NCI-H345 treated with DMSO at 0.1 percent for 48 hours (cell line): ENCODE data around the gene ANKRD40.
"Not testable (repeated sequence)": the region's sequence is repeated elsewhere in the genome, so short reads cannot be mapped to it uniquely, and the experiment has no call there.

Source experiments
- DNase-seq: peaks from one replicate; lab custom pipeline; 2025; ENCODE audit not compliant: unreplicated experiment; lab: John Stamatoyannopoulos, UW

The ANKRD40 gene, protein sequence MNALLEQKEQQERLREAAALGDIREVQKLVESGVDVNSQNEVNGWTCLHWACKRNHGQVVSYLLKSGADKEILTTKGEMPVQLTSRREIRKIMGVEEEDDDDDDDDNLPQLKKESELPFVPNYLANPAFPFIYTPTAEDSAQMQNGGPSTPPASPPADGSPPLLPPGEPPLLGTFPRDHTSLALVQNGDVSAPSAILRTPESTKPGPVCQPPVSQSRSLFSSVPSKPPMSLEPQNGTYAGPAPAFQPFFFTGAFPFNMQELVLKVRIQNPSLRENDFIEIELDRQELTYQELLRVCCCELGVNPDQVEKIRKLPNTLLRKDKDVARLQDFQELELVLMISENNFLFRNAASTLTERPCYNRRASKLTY

DNA sequence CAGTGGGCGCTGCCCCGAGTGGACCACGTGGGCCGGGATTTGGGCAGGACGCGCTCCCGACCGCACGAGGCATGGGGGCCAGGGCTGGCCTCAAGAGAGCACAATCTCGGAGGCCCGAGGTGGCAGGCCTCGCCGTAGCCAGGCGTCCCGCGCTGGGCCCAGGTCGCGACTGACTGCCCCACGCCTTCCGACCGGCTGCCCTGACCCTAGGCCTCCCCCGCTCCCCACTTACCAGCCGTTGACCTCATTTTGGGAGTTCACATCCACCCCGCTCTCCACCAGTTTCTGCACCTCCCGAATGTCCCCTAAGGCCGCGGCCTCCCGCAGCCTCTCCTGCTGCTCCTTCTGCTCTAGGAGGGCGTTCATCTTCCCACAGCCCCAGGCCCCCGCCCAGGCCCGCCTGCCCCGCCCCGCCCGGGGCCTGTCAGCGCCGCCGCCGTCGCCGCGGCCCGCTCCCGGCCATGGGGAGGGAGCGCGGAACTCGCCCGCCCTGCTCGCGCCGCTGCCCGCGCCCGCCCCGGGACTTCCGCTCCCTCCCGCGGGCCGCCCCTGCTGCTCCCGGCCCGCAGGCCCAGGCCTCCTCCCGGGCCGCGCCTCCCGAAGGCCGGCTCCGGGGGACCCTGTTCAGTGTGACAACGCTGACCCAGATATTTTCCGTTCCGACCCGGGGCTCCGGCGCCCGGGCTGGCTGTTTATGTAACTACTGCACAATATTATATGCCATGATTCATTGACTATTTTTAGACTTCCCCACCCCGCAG lies at the start of gene ANKRD40:
TSS of gene ANKRD40 (minus strand) at position 626 of the 761 bp plus-strand sequence. CDS start at position 366, 260 bp downstream.
- DNase-seq = peak; percentile 68

DNA sequence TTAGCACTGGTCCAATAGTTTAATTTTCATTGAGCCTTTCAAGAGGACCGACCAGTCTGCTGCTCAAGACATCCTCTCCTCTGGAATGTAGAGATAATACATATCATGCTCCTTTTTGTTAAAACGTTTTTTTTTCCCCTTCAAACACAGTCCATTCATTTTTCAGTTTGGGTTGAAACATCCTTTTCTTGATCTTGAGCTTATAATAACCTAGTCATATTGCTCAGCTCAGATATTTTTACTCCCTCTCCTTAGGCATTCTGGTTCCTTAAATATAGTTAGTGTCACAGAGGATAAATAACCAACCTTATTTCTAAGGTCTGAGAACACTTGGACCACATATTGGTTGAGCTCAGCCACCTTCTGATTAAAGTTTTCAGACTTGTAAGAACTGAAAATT lies 46.8 kb upstream of the ANKRD40 start:
- DNase-seq = no peak

DNA sequence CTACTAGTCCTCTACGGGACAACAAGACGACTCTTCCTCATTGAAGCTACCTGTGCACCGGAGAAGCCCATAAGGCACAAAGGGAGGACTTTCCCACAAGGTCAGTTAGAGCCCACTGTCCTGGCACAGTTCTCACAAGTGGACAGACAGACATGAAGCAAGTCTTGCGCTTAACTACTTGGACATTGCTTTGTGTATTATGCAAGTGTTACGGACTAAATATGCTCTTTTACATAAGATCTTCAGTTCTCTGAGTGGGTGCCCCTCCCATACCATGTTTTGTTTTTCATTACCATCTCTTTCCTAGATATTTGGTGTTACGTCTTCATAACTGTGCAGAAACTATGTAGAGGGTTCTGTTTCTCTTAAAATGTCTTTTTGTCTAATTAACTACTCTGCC lies 41.5 kb upstream of the ANKRD40 start:
- no peak for DNase-seq

DNA sequence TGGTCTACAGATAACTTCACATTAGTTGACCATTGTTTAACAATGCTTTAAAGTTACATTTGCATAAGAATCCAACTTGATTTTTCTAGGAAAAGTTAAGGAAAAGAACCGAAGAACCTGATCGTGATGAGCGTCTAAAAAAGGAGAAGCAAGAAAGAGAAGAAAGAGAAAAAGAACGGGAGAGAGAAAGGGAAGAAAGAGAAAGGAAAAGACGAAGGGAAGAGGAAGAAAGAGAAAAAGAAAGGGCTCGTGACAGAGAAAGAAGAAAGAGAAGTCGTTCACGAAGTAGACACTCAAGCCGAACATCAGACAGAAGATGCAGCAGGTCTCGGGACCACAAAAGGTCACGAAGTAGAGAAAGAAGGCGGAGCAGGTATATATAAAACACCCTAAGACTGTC lies 37.9 kb upstream of the ANKRD40 start:
- no peak for DNase-seq

DNA sequence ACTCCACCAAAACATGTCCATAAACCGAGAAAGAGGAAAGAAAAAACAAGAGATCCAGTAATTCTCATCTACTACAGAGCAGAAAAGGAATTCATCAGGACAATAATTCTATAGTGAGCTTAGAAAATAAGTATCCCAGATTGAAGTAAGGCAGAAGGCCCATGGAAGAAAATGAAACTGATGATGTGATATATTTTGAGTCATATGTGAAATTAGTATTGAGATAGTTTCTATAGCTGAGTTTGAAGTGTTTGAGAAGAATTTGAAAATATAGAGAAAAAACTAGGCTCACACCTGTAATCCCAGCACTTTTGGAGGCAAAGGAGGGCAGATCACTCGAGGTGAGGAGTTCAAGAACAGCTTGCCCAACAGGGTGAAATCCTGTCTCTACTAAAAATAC lies 31.4 kb upstream of the ANKRD40 start:
- DNase-seq = no peak

DNA sequence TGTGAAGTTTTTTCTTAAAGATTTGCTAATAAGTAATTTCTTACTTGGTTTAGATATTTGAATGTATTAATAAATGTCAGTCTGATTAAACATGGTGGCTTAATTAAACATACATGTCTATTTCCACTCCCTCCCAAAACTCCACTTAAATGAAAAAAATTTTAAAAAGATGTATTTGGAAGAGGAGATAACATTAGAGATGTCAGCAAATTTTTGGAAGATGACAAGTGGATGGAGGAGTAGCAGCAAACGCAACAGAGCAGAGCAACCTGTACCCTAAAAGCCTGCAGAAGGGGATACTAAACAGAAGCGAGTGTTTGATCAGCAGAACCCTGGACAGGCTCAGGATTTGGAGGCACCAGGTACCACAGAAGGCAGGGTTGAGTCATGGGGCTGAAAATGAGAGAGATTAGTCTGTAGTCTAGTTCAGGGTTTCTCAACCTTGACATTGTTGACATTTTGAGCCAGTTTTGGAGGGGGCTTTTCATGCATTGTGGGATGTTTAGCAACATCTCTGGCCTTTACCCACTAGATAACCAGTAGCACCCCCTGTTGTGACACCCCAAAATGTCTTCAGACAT lies 29.5 kb upstream of the ANKRD40 start:
- DNase-seq = no peak

DNA sequence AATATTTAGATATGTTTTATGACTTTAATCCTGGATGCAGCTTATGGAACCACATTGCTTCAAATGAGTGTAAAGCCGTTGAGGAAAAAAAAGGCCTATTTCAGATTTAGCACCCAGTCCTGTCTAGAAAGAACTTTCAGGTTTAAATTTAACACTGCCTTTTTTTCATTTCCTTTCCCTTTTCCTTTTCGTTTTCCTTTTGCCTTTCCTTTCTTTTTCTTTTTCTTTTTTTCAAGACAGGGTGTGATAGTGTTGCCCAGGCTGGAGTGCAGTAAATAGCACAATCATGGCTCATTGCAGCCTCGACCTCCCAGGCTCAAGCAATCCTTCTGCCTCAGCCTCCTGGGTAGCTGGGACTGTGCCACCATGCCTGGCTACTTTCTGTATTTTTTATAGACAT lies 27.6 kb upstream of the ANKRD40 start:
- DNase-seq = no peak

DNA sequence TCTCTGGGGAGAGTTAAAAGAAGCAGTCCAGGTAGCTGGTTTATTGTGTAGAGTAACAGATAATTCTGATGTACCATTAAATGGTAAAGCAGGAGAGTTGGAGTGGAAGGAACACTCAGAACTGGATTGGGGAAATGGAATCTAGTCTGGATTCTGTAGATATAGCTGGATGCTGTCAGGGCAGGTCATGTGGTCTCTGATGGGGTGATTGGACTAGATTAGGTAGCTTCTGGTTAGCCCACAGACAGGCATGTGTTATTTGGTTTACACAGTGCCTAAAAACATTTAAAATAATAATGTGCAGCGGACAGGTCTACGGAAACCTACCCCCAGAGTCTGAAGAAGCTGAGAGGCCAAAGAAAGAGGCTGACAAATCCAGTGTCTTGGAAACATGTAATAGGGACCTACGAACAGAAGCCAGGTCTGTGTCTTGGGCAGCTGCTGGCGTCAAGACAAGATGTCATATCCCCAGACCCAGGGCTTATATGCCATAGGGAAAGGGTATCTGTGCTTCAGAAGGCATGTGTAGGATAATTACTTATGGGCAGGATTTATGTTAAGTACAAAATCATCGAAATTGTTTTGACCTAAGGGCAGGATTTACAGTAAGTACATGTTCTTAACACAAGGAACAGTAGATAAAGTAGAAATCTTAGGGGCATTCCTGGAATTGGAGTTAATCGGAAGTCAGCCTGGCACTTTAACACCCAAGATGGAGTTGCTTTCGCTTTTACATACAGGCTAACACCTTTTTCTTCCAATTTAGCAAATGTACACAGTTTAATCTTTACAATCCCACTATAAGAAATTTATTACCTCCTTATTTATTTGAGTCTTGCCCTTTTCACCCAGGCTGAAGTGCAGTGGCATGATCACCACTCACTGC lies 24.1 kb upstream of the ANKRD40 start:
- DNase-seq = no peak

DNA sequence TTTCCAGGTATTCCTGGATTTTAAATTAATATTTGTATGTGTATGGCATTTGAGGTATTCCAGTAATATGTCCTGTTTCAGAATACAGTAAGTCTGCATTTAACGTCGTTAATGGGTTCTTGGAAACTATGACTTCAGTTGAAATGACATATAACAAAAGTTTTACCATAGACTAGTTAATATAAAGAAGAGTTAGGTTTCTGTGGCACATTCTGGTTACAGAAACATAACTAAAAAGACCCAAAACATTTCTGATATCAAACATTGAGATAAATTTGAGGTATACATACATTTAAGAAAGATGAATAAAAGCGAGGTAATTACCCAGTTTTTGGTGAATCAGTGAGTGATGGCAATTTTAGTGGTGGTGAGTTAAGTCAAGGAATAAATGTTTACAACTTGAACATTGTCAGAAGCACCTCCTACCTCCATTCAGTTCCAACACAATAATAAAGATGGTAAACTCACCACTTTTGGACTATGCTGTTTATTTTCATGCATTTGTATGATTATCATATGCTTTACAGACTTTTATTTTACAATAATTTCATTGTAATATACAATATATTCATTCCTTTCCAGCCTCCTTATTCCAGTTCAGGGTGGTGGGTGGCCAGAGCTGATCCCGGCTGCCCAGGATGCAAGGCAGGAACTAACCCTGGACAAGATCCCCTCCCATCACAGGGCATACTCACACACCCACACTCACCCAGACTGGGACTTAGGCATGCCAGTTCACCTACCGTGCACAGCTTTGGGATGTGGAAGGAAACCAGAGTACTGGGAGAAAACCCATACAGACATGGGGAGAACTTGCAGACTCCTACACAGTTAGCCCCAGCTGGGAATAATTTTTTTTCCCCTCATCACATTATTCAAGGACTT lies 21.4 kb upstream of the ANKRD40 start:
- DNase-seq = no peak

DNA sequence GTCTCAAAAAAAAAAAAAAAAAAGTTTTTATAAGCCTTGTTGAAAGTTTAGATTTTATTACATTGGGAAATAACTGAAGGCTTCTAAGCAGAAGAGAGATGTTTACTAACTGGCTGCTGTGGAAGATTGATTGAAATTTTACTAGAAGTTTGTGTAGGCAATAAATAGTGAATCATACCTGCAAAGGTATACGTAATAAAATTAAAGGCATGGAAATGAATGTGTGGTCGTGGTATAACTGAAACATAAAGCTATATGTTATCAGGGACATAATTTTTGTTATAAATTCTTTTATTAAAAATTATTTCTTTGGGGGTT lies 20.4 kb upstream of the ANKRD40 start:
- no peak for DNase-seq

DNA sequence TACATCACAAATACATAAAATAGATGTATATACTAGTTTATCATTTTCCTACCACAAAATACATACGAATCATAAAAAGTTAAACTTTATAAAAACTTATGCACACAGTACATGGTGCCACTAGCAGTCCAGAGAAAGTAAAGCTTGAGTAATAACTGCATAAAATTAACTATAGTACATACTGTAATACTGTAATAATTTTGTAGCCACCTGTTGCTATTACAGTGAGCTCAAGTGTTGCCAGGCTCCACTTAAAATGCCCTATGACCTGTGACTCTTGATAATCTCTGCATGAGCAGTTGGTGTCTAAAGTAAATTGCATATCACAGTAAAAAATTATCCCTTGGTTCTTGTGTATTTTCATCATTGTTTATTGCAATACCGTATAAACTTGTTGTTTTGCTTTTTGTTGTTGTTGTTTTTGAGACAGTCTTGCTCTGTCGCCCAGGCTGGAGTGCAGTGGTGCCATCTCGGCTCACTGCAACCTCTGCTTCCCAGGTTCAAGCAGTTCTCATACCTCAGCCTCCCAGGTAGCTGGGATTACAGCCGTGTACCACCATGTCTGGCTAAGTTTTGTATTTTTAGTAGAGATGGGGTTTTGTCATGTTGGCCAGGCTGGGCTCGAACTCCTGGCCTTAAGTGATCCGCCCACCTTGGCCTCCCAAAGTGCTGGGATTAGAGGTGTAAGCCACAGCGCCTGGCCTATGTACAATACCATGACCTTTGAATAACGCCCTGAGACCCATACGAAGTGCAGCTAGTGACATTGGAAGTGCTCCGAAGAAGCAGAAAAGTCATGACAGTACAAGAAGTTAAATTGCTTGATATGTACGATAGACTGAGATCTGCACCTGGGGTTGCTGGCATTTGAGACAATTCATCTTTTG lies 18.3 kb upstream of the ANKRD40 start:
- no peak for DNase-seq

DNA sequence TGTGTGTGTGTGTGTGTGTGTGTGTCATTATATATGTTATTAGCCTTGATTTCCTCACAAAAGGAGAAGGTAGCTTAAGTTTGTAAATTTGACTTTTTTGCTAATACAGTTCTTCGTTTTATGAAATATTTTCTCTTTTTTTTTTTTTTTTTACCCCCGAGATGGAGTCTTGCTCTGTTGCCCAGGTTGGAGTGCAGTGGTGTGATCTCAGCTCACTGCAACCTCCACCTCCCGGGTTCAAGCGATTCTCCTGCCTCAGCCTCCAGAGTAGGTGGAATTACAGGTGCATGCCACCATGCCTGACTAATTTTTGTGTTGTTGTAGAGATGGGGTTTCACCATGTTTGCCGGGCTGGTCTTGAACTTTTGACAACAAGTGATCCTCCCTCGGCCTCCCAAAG lies 16.9 kb upstream of the ANKRD40 start:
- DNase-seq = not testable (repeated sequence)

DNA sequence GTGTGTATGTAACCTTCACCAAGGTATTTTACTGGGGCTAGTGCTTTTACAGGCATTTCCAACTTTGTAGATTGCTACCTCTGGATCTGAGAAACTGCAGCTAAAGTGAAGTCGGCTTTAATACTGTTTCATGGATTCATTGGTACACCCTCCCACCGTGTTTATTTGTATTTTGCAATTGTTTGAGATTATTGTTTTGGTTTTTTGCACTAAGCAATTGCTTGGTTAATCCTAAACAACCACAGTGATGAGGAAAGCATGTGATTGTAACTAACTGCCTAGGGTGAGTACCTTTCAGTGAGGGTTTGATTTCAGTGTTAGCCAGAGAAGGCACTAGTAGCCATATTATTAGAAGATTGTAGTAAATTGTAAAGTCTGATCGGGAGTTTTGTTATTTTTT lies 15.0 kb upstream of the ANKRD40 start:
- DNase-seq = no peak

DNA sequence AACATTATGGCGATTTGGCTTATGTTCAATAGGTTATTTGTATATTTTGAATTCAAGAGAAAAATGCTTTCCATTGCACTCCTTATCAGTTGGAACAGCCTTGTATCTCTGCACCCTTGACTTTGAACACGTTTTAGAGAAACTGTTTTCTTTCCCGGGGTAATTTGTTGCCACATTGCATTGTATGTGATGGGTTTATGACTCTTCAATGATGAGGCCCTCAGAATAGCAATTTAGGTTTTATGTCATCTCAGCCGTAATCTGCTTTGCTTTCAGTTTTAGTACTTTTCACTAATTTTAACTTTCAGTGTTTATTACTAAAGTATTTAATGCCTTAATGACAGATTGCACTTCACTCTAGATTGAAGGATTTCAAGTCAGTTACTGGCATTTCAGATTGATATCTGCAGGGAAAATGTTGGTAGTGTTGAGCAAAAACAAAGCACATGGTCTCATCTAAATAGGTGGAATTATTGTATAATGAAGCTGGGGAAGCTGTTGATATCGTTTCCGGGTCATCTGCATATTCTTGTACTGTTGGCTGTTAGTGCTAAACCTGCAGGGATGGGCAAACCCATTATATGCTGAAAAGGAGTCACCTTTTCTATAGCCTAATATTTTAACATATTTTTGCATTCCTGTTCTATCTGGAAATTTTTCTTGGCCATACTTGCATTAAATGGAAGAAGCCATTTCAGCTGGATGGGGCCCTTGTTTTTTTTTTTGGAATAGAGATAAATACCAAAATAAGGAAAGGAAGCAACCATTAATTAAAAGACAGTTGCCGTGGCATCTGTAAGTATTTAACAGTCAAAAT lies 13.7 kb upstream of the ANKRD40 start:
- DNase-seq = no peak

DNA sequence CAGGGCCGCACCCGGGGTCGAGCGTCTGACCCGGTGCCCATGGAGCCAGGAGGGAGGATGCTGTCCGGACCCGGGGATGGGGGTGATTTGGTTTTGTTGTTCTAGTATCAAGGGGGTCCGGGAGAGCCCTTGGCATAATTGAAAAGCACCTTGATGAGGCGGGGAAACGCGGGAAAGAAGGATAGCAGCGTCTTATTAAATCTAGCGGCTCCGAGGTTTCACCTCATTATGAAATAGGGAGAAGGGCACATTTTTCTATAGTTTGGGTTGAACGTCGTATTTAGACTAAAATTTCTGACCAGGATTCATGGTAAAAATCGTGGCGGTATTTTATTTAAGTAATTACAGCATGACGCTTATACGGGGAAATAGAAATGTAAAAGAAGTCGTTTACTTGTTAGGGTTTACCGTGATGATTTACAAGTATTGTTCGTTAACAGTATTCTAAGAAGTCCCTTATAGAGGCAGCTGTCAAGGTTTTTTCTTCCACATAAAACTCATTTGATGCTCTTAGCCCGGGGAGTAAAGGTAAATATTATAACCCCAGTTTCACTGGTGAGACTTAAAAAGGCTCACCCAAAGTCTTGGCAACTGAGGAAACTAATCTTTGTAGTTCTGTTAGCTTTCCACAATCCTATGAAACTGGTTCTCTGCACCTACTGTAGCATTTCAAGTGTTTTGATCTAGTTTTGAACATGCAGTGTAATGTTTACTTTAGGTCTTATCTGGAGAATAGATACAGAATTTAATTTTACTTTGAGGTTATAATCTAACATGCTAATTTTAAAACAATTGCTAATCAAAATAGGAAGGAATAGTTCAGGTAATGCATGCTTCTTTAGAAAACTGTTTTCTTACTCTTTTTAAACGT lies 12.4 kb upstream of the ANKRD40 start:
- DNase-seq = no peak

DNA sequence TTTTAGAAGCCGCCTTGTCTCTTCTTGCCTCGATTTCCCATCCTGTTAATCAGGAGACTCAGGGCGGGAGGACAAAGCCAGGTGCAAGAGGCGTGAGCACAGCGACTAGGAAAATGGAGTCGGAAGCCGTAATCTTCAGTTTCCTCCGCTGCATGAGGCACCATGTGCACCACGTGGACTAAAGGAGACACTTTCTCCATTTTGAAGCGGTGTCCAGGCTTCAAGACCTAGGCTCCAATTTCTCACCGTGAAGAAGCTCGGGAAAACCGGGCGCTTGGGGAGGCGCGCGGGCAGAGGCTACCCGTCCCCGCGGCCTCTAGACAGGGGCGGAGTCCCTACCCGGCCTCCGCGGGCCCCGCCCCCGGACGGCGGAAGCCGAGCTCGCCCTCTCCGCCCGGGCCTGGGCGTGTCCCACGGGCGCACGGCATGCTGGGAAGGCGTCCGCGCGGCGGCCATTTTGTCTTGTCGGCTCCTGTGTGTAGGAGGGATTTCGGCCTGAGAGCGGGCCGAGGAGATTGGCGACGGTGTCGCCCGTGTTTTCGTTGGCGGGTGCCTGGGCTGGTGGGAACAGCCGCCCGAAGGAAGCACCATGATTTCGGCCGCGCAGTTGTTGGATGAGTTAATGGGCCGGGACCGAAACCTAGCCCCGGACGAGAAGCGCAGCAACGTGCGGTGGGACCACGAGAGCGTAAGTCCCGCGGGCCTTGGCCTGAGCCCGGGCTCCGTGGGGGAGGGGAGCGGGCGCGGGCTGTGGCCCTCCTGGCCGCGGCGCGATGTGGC lies 11.6 kb upstream of the ANKRD40 start, which contains the start of gene LUC7L3:
TSS of gene LUC7L3 (plus strand) at position 460 of the 780 bp plus-strand sequence. CDS start at position 590, 130 bp downstream.
- peak; percentile 81 for DNase-seq

DNA sequence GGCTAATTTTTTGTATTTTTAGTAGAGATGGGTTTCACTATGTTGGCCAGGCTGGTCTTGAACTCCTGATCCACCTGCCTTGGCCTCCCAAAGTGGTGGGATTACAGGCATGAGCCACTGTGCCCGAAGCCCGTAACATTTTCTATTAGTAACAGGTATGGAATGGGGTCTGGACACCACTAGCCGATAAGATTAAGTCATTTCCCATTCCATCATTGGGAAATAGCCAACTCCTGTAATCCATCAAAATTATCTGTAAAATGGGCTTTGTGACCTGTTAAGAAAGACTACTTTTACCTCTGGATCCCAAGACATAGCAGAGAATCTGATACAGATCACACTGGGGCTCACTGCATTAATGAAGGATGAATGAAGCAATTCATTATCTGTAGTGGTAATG lies 7.8 kb upstream of the ANKRD40 start:
- DNase-seq = no peak
